Pancreas (tissue), 10 donors: ENCODE results near the gene RARB. TPM values are rescaled to one million over a fixed set of nuclear protein-coding genes. Genes with fewer than 3 reads are reported as not detected.

Source experiments
- ATAC-seq, 4 donors: fragments of 200-7000 bp; cut with Tn5 transposase; one replicate each; pipeline versions ENCODE4 v1.8.0 to v1.9.1; 2020; ENCODE audit warnings: mild to moderate bottlenecking in 4 of 4, moderate library complexity in 4 of 4
- DNase-seq, 6 donors: peaks; one replicate each; pipeline ENCODE4 v3.0.0-alpha.2; 2020
- FAIRE-seq: peaks from 2 replicates; lab custom pipeline; 2012; peaks lifted over from hg19 to GRCh38; lab: Jason Lieb, UNC
- H3K27ac ChIP-seq, 4 donors: fragments of 200-600 bp; sonication (generic); 1 replicate in 3 of 4; 2 replicates in 1 of 4; pipeline versions ENCODE4 v1.5.0 to v1.8.0; 2020
- H3K27me3 ChIP-seq, 4 donors: fragments of 200-600 bp; one replicate each; pipeline ENCODE4 v1.8.0; 2021
- H3K36me3 ChIP-seq, 3 donors: fragments of 200-600 bp; sonication (generic) in 1 of 3; one replicate each; pipeline versions ENCODE4 v1.5.0 to v1.8.0; 2020 to 2021
- H3K4me1 ChIP-seq, 3 donors: fragments of 200-600 bp; one replicate each; pipeline ENCODE4 v1.8.0; 2021
- H3K4me3 ChIP-seq, 4 donors: fragments of 200-600 bp; sonication (generic) in 2 of 4; one replicate each; pipeline versions ENCODE4 v1.5.0 to v1.8.0; 2020 to 2021
- H3K9me3 ChIP-seq, 4 donors: fragments of 200-600 bp; one replicate each; pipeline ENCODE4 v1.8.0; 2021
- CTCF ChIP-seq, 4 donors: fragments of 200-600 bp; sonication (generic) in 3 of 4; IDR thresholded peaks; one replicate each; pipeline versions ENCODE4 v1.5.0 to v1.8.0; 2021; ENCODE audit warnings: antibody characterized with exemption in 4 of 4
- WGBS, 2 donors: extraction: QIAGEN DNeasy Blood & Tissue Kit; methylation state at CpG; one replicate each; pipeline ENCODE4 v1.1.7; 2013; 5-methylcytosine and 5-hydroxymethylcytosine counted together
- intact Hi-C, 3 donors: fragments of 100-400 bp; cut with DNase I; formaldehyde crosslinking; loops; one replicate each; pipeline versions ENCODE4 v1.11.1 to v1.14.2; 2022
- polyA plus RNA-seq, 2 donors: library from polyadenylated mRNA; stranded (reverse); fragments of 200-250 nt; gene quantifications; one replicate each; pipeline ENCODE4 v1.2.3, GENCODE V29; 2013
- total RNA-seq, 6 donors: library from RNA; stranded (reverse); fragmentation: NEBNext Ultra II Directional in 4 of 6; extraction: Animal tissue kit (Norgen Biotek cat#: 25700) in 4 of 6; gene quantifications; one replicate each; pipeline versions ENCODE4 v1.2.1 to v1.2.4, GENCODE V29; 2021 to 2023
- donor health status: healthy with polysubstance abuse.
- donor health status: DM: no; HTN: no; CAD: no; lungs with moderate emphysema.
- donor health status: DM: no; HTN: no; CAD: no.
- donor health status: control.
- donor health status: control.
- donor health status: Bipolar disorder and iron deficiency.
- donor health status: DM: yes; HTN: yes; CAD: no.
- donor health status: DM: no; HTN: no; CAD: no.
- donor health status: DM: no; HTN: no; CAD: no.
- donor health status: DM: yes; HTN: yes; CAD: no.

RARB gene
- total and polyA plus RNA-seq, 8 donors = 0.49 to 3.3 (median 0.75) TPM

GRCh38 chr3:25581823-25582222 lies 153.8 kb downstream of the RARB start:
- FAIRE-seq = no peak
- no peak for TF ChIP-seq CTCF (IDR thresholded peaks at IDR 0.05)
- Histone ChIP-seq H3K36me3 (no peaks in the 10 kb centered on the region), H3K9me3 (no peaks in the 10 kb centered on the region), H3K4me3 (no peak overlapping the region), H3K27me3 (no peaks in the 10 kb centered on the region), H3K4me1 (no peaks in the 10 kb centered on the region), H3K27ac (no peak overlapping the region)
- DNase-seq = no peak
- intact Hi-C loops = loop anchor here in 1 of 3 donors (10.0 kb wide), 2 partner anchors 617 to 817 kb away; no protein-coding TSS in a partner anchor
- WGBS, 2 donors = 88 to 96% methylated on average over 3 of the region's 3 CpGs
- ATAC-seq = no peak

GRCh38 chr3:25582242-25582641 lies 154.2 kb downstream of the RARB start:
- FAIRE-seq (no peak), ATAC-seq (no peak), DNase-seq (no peak)
- H3K9me3 ChIP-seq = no peaks in the 10 kb centered on the region
- H3K4me3 ChIP-seq = no peak overlapping the region
- intact Hi-C loops = loop anchor here in 1 of 3 donors (10.0 kb wide), 2 partner anchors 617 to 817 kb away; no protein-coding TSS in a partner anchor
- no peaks in the 10 kb centered on the region for H3K27me3 ChIP-seq
- no peaks in the 10 kb centered on the region for H3K36me3 ChIP-seq
- no peaks in the 10 kb centered on the region for H3K4me1 ChIP-seq
- no peak for TF ChIP-seq CTCF (IDR thresholded peaks at IDR 0.05)
- no peak overlapping the region for H3K27ac ChIP-seq
- WGBS, 2 donors = 94 to 100% methylated on average over 2 of the region's 2 CpGs

GRCh38 chr3:25583343-25583742 lies 155.3 kb downstream of the RARB start:
- no peak for TF ChIP-seq CTCF (IDR thresholded peaks at IDR 0.05)
- ATAC-seq (no peak), FAIRE-seq (no peak), DNase-seq (no peak)
- intact Hi-C loops = loop anchor here in 1 of 3 donors (10.0 kb wide), 2 partner anchors 619 to 819 kb away; no protein-coding TSS in a partner anchor
- Histone ChIP-seq H3K9me3 (no peaks in the 10 kb centered on the region), H3K36me3 (no peaks in the 10 kb centered on the region), H3K27me3 (no peaks in the 10 kb centered on the region), H3K4me3 (no peak overlapping the region), H3K4me1 (no peaks in the 10 kb centered on the region), H3K27ac (no peak overlapping the region)
- 90 to 93% methylated on average over 10 of the region's 10 CpGs for WGBS, 2 donors

- Histone ChIP-seq H3K4me1 (no peaks in the 10 kb centered on the region), H3K4me3 (no peak overlapping the region), H3K9me3 (no peaks in the 10 kb centered on the region), H3K27me3 (no peaks in the 10 kb centered on the region), H3K27ac (no peak overlapping the region), H3K36me3 (no peaks in the 10 kb centered on the region)
- WGBS, 2 donors = 77 to 79% methylated on average over 17 of the region's 17 CpGs
- ATAC-seq (no peak), FAIRE-seq (no peak), DNase-seq (no peak)
- intact Hi-C loops = loop anchor here in 1 of 3 donors (10.0 kb wide), 2 partner anchors 619 to 819 kb away; no protein-coding TSS in a partner anchor
- TF ChIP-seq CTCF (IDR thresholded peaks at IDR 0.05) = no peak
These were observed 156.1 kb downstream of the RARB start for GRCh38 chr3:25584011-25584789.
